Measurements from ENCODE around the gene FOXJ1.

FOXJ1 gene

GRCh38 chr17:76140661-76141211, 309 bp downstream of the FOXJ1 start:
- DNase-seq: no peak

DNA sequence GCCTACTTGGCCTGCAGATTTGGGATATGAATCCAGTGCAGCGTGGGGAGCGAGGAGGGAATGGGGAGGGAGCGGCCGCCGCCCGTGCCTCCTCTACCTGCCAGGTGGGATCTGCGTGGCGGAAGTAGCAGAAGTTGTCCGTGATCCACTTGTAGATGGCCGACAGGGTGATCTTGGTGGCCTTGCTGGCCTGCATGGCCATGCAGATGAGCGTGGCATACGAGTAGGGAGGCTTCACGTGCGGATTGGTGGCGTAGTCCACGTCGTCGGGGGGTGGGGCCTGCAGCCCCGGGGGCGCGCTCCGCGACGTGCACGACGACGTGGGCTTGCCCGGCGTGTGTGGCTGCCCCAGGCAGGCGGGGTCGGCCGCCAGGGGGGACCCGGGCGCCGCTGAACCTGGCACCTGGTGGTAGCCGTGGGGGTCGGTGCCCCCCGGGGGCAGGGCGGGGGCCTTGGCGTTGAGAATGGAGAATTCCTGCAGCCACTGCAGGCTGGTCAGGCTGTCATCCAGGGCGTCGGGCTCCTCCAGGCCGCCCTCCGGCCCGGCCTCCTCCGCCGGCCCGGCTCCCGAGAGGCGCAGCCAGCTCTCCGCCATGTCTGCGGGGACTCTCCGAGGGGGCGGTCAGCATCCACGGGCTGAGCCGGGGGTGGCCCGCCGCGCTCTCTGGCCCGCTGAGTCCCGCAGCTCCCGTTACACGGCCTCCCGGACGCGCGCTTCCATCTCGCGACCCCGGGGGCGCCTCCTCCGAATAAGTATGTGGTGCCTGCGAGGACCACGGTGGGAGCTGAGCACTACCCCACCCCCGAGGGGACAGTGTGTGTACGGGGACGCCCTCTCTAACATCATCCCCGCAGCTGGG, 1.0 kb downstream of the FOXJ1 start:
- DNase-seq: peak in 2 of 5 experiments; percentile 29 to 48

GRCh38 chr17:76138896-76139752, 1.9 kb downstream of the FOXJ1 start:
- DNase-seq: no peak

DNA sequence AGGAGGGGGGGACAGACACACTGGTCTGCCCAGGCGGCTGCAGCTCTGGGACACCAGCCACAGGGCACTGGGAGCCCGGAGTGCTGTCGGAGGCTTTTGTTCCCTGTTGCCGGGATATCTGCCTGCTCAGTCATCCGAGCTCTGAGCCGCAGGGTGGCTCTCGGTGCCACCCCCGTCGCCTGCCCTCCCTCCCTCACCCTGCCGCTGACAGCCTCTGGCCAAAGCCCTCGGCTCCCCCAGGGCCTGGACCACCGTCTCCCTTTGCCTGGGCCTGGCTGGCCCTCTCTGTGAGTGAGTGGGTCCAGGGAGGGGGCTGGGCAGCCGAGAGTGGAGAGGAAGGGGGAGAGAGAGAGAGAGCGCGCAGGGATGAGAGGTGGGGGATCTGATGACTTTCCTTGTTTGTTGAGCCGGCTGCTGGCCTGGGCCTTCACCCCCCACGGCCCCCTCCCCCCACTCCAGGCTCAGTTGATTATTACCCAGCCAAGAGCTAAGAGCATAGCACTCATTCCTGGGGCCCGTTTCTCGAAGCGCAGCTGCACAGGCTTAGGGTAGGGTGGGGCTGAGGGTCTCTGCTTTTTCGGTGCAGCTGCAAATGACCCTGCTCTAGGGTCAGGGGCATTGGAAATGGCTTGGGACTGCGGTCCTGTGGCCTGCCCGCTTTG, 2.7 kb downstream of the FOXJ1 start:
- no peak for DNase-seq

DNA sequence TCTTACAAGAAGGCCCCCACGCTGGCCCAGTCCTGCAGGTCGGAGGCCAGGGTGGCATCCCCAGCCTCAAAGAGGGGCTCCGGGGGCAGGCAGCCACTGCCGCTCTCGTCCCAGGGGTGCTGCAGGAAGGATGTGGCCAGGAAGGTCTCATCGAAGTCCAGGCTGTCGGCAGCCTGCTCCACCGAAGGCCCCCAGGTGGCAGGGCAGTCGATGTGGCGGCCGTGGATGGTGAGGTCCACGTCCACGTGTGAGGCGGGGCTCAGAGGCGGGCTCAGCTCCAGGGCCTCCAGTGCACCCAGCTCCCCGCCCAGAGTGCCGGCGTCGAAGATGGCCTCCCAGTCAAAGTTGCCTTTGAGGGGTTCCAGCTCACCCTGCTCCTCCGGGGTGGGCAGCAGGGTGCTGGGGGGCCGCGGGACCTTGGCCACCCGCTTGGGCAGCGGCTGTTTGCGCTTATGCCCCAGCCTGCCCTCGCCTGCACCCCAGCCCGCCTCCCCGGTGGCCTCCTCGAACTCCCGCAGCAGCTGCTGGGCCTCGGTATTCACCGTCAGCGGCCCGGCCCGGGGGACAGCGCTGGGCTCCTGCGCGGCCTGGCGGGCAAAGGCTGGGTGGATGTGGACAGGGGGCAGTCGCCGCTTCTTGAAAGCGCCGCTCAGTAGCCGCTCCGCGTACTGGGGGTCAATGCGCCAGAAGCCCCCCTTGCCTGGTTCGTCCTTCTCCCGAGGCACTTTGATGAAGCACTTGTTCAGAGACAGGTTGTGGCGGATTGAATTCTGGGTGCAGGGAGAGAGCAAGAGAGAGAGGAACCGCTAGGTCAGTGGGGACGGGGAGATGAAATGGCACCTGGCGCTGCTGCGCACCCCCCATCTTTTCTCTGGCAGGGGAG, 3.5 kb downstream of the FOXJ1 start:
- no peak for DNase-seq

GRCh38 chr17:76137001-76137350, 4.1 kb downstream of the FOXJ1 start:
- DNase-seq: no peak

DNA sequence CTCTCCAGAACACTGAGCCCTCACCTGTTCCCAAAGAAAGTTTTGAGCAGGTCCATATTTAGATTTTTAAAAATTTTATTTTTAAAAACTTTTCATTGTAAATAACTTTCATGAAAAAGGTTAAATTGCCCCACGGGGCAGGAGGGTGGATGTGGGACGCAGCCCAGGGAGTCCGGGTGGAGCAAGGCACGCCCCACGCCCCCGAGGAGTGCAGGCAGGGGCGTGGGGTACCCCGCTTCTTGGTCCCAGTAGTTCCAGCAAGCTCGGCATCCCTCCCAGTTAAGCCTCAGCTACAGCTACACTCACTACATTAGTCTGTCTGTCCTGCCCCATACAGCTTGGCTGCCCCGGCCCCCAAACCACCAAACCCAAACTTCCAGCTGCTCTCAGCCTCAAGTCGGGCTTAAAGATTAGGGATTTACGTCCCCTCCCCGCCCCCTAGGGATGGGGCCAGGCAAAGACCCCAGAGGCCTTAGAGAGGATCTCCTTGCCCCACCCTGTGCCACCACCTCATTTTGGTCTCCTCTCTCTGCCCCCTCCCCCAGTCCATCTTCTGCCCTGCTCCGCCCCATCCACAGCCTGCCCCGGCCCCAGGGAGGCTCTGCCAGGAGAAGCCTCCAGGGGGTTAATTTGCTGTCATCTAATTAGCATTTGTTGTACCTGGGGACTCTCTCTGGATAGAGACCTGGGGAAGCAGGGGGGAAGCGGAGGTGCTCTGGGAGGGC, 4.6 kb downstream of the FOXJ1 start:
- no peak for DNase-seq

GRCh38 chr17:76135810-76136188, 5.2 kb downstream of the FOXJ1 start:
- no peak for DNase-seq

GRCh38 chr17:76134911-76135809, 5.9 kb downstream of the FOXJ1 start:
- DNase-seq: no peak

DNA sequence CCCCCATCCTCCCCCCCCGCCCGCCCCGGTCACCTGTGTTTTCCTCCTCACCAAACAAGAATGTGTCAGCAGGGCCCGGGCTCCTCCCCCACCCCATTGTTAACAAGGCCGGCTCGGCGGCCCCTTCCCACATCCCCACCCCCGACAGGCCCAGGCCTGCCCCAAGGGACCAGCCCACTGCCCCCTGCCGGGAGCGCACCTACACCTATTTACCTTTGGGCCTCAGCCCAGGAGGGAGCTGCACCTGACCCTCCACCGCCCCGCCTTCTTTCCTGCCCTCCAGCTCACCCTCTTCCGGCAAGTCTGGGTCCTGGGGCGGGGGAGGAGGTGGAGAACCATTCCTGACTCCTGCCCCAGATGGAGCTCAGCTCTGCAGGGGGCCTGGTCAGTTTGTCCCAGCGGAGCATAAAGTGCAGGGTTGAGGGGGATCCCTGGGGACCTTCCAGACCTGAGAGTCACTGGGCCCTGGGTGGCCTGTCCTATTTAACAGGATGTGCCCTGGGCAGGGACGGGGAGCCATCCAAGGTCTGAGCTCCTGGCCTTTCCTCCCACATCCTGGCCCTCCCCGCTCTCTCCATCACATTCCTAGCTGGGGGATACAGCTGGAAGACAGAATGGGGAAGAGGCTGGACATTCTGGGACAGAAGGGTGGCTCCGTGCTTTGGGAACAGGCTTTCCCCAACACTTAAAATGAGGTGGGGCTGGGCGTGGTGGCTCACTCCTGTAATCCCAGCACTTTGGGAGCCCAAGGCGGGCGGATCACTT, 8.3 kb downstream of the FOXJ1 start:
- DNase-seq: no peak

- DNase-seq: no peak
Measured at GRCh38 chr17:76131692-76132573, 9.1 kb downstream of the FOXJ1 start.

DNA sequence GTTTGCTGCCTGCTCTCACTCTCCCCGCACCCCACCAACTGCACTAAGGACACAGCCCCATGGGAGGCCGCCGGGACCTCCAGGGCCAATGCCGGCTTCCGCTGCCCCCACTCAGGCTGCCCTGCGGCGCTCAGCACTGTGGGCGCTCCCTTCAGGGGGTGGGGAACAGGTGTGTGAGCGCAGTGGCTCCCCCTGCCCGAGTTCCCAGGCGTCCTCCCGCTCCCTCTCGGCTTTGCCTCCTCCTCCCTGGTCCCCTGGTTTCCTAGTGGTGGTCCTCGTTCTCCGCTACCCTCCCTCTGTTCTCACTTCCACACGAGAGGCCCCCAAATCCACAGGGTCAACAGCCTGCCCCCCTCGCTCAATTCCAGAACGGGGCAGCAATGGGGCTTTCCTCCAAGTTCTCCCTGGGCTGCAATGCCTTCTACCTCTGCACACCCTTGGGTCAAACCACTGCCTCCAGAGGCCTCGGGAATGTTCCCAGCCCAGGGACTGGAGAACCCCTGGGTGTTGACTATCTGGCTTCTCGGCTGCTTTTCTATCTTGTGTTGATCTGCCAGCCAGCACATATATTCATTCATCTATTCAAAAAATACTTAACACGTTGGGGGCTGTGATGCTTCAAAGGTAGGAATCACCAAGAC, 9.9 kb downstream of the FOXJ1 start:
- DNase-seq: no peak

DNA sequence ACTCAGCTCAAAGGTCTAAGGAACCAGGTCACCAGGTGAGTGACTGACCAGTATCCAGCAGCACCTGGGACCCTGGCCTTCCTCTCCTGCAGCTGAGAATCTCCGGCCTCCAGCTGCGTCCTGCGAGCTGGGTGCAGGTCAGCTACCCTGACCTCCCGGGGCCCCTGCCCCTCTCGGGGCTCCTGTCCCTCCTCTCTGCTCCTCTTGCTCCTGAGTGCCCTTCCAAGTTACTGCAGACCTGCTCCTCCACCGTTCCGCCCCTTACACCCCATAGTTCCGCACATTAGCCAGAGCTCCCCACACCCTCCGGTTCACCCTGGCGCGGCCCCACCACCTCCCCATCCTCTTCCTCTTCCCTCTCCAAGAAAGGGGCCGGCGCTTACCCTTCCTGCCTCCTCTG, 10.6 kb downstream of the FOXJ1 start:
- no peak for DNase-seq

GRCh38 chr17:76125922-76126321, 15.1 kb downstream of the FOXJ1 start:
- DNase-seq: no peak

- DNase-seq: no peak
Measured at GRCh38 chr17:76125391-76125675, 15.7 kb downstream of the FOXJ1 start.

DNA sequence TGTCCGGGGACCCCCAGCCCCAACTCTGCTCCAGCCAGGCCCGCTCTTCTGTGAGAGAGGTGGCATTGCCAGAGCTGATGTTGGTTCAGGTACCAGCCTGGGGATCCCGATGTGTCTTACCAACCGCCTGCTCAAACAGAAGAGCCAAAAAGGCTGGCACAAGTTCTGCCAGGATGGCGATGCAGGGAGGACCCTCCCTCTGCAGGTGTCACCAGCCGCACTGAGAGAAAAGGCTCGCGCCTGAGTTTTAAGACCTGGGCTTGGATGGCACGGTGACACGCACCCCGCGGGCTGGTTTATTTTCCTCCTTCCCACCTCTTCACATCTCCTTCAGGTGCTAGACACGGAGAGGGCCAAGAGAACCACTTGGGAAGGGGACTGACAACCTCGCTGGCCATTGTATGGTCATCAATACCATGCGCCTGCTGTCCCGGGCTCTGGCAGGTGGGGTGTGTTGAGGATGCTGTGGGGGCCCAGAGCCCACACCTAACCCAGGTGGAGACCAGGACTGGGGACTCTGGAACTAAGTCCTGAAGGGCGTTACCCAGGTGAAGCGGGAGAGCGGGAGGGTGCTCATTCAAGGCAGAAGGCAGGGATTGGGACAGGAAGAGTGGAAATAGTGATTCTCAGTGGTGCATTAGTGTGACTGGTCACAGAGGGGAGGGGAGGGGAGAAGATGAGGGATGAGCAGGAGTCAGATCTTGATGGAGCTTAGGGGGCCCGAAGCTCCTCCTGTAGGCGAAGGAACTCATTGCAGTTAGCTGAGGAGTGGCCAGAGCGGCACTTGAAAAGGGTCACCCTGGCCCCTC, 16.3 kb downstream of the FOXJ1 start:
- DNase-seq: no peak

Data from T-helper 2 cell (primary cell).